Upper lobe of right lung (tissue), 1 donor: ENCODE results near the gene AGPAT3. TPM values are rescaled to one million over a fixed set of nuclear protein-coding genes. Genes with fewer than 3 reads are reported as not detected.

Source experiments
- ATAC-seq: fragments of 200-7000 bp; cut with Tn5 transposase; one replicate; pipeline ENCODE4 v1.9.1; 2020; ENCODE audit warnings: mild to moderate bottlenecking, moderate library complexity
- DNase-seq: peaks from one replicate; pipeline ENCODE4 v3.0.0-alpha.2; 2020
- H3K27ac ChIP-seq: fragments of 200-600 bp; one replicate; pipeline ENCODE4 v1.8.0; 2022
- H3K27me3 ChIP-seq: fragments of 200-600 bp; one replicate; pipeline ENCODE4 v1.8.0; 2022; ENCODE audit warnings: mild to moderate bottlenecking
- H3K36me3 ChIP-seq: fragments of 200-600 bp; one replicate; pipeline ENCODE4 v1.8.0; 2022
- H3K4me1 ChIP-seq: fragments of 200-600 bp; one replicate; pipeline ENCODE4 v1.8.0; 2022
- H3K4me3 ChIP-seq: fragments of 200-600 bp; one replicate; pipeline ENCODE4 v1.8.0; 2022; ENCODE audit warnings: mild to moderate bottlenecking
- H3K9me3 ChIP-seq: fragments of 200-600 bp; one replicate; pipeline ENCODE4 v1.8.0; 2022
- intact Hi-C: fragments of 100-400 bp; cut with DNase I; formaldehyde crosslinking; loops from one replicate; pipeline ENCODE4 v1.11.0; 2022
- total RNA-seq: library from RNA; stranded (reverse); fragmentation: NEBNext Ultra II Directional; extraction: Animal tissue kit (Norgen Biotek cat#: 25700); gene quantifications from one replicate; pipeline ENCODE4 v1.2.1, GENCODE V29; 2021
- TF ChIP-seq, protein P1 (sequence below): fragments of 200-600 bp; IDR thresholded peaks from one replicate; pipeline ENCODE4 v1.8.0; 2022; ENCODE audit warnings: antibody characterized with exemption
- donor health status: DM: no; HTN: yes; CAD: no; lungs with severe emphysema.

Gene AGPAT3
- total RNA-seq, 1 donor from 2014 or later = 86.0 TPM

DNA sequence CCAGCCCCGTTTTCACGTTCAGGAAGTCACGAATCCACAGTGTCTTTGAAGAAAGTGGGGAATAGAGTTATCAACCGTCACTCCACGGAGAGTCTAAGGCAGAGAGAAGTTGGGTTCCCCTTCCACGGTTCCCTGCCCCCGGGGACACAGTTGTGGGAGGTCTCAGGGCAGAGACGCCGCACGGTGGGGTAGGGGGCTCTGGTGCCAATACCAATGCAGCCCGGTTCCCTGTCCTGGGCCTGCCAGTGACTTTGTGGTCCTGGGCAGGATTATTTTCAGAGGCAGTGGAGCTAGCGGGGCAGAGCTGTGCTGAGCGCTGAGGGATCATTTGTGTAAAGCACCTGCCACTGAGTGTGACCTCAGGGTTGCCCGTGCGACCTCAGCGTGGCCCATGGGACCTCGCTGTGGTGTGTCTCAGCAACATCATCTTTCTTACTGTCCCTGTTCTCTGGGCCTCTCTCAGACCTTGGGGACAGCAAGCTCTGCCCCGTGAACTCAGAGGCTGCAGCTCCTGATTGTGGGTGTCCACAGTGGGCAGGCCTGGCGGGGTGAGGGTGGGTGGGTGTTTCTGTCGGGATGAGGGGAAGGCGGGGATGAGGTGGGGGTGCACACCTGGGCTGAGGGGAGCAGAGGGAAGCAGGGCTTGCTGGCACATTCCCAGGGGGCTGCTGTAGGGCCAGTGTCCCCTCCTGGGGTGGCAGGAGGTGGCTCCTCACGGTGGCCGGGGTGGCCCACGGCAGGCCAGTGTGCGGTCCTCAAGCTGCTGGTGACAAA is 65.2 kb downstream of the AGPAT3 start:
- no peak overlapping the region for H3K4me3 ChIP-seq
- DNase-seq = no peak
- ATAC-seq = no peak
- TF ChIP-seq, protein P1, sequence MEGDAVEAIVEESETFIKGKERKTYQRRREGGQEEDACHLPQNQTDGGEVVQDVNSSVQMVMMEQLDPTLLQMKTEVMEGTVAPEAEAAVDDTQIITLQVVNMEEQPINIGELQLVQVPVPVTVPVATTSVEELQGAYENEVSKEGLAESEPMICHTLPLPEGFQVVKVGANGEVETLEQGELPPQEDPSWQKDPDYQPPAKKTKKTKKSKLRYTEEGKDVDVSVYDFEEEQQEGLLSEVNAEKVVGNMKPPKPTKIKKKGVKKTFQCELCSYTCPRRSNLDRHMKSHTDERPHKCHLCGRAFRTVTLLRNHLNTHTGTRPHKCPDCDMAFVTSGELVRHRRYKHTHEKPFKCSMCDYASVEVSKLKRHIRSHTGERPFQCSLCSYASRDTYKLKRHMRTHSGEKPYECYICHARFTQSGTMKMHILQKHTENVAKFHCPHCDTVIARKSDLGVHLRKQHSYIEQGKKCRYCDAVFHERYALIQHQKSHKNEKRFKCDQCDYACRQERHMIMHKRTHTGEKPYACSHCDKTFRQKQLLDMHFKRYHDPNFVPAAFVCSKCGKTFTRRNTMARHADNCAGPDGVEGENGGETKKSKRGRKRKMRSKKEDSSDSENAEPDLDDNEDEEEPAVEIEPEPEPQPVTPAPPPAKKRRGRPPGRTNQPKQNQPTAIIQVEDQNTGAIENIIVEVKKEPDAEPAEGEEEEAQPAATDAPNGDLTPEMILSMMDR = no peak
- no peaks in the 10 kb centered on the region for H3K27me3 ChIP-seq
- H3K4me1 ChIP-seq = peaks cover 2% of the 10 kb centered on the region
- intact Hi-C loops = no loop called here
- H3K9me3 ChIP-seq = no peaks in the 10 kb centered on the region
- no peak overlapping the region for H3K27ac ChIP-seq
- H3K36me3 ChIP-seq = no peaks in the 10 kb centered on the region

DNA sequence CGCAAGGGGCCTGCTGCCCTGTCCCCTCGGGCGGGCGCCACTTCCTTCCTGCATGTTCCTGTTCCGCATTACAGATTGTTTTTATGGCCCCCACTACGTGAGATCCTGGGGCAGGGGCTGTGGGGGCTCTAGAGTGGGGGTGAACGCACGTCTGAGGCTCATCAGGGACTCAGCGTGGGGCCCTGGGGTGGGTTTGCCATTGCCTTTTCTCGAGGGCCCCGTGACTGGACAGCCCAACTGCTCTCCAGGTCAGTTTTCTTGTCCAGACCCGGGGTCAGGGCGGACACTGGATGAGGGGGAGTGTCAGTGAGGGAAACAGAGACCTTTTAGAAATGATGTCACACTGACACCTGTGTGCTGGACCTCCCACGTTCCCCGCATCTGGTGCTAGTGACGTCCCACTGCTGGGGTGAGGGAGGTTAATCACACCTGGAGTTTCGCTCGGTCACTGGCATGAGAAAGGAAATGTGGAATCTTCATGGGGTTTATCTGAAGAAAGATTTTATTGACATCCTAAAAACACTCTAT is 65.9 kb downstream of the AGPAT3 start:
- Histone ChIP-seq H3K4me1 (peaks cover 6% of the 10 kb centered on the region), H3K36me3 (no peaks in the 10 kb centered on the region), H3K4me3 (no peak overlapping the region), H3K27me3 (no peaks in the 10 kb centered on the region), H3K9me3 (no peaks in the 10 kb centered on the region), H3K27ac (no peak overlapping the region)
- ATAC-seq = no peak
- DNase-seq = no peak
- TF ChIP-seq, protein P1 = no peak
- intact Hi-C loops = no loop called here

DNA sequence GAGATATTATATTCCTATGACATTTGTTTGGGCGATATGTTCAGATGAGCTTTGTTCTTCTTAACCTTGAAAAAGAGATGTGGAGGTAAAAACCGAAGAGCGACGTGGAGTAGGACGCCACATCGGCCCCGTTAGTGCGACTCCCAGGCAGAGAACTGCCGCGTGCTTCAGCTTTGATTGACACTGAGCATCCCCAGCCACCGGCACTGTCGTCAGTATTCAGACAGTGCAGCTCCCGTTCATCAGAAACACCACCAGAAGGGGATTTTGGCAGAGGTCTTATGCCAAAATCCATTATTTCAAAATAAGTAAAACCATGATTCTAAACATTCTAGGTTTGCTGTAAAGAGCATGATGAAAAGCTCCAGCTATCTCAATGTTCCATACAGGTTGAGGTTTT is 66.5 kb downstream of the AGPAT3 start:
- no peaks in the 10 kb centered on the region for H3K9me3 ChIP-seq
- no peak for ATAC-seq
- intact Hi-C loops = no loop called here
- TF ChIP-seq, protein P1 = no peak
- no peaks in the 10 kb centered on the region for H3K36me3 ChIP-seq
- no peaks in the 10 kb centered on the region for H3K27me3 ChIP-seq
- no peak overlapping the region for H3K27ac ChIP-seq
- no peak overlapping the region for H3K4me3 ChIP-seq
- no peak for DNase-seq
- peaks cover 12% of the 10 kb centered on the region for H3K4me1 ChIP-seq

DNA sequence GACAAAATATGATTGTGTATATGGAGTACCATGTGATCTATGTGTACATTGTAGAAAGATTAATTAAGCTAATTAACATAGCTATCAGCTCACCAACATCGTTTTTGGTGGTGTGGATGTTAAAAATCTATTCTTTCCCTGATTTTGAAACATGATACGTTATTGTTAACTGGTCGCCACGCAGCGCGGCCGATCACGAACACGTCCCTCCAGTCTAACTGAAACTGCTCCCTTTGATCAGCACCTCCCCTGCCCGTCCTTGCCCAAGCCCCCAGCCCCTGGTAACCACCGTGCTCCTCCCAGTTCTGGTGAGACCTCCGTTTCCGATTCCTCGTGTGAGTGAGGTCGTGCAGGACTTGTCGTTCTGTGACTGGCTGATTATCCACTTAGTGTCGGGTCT is 67.0 kb downstream of the AGPAT3 start:
- DNase-seq = no peak
- Histone ChIP-seq H3K36me3 (no peaks in the 10 kb centered on the region), H3K9me3 (no peaks in the 10 kb centered on the region), H3K4me1 (peaks cover 17% of the 10 kb centered on the region), H3K4me3 (no peak overlapping the region), H3K27ac (no peak overlapping the region), H3K27me3 (no peaks in the 10 kb centered on the region)
- no peak for ATAC-seq
- intact Hi-C loops = no loop called here
- TF ChIP-seq, protein P1 = no peak

DNA sequence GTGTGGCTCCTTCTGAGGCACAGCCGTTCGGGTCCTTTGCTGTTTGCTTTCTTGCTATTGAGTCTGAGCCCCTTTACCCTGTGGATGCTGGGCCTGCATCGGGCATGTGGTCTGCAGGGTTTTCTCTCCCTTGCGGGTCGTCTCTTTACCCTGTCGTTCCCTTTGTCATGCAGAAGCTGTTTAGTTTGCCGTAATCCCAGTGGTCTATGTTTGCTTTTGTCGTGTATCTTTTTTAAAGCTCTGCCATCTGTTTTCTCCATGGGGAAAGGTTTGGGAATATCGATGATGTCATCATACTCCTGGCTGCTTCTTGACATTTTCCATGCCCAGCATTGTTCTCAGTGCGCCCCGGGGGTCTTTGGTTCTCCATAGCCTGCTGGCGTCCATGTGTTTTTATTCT is 68.2 kb downstream of the AGPAT3 start:
- Histone ChIP-seq H3K27ac (no peak overlapping the region), H3K9me3 (no peaks in the 10 kb centered on the region), H3K36me3 (no peaks in the 10 kb centered on the region), H3K4me1 (peaks cover 19% of the 10 kb centered on the region), H3K27me3 (no peaks in the 10 kb centered on the region), H3K4me3 (no peak overlapping the region)
- DNase-seq (no peak), ATAC-seq (no peak)
- TF ChIP-seq, protein P1 = no peak
- intact Hi-C loops = no loop called here
